Smooth muscle cell (in vitro differentiated cells): Measurements from ENCODE around the gene ZNF483. TPM values are rescaled to one million over a fixed set of nuclear protein-coding genes. Genes with fewer than 3 reads are reported as not detected.

ENCODE experiments used
- DNase-seq: peaks from one replicate; lab custom pipeline; 2025; ENCODE audit not compliant: unreplicated experiment; lab: John Stamatoyannopoulos, UW
- H2AFZ ChIP-seq: fragments of 200-600 bp; sonication (generic); 2 replicates; pipeline ENCODE4 v1.6.0; 2016; ENCODE audit warnings: antibody characterized with exemption, low read depth, mild to moderate bottlenecking
- H3F3A ChIP-seq: fragments of 200-600 bp; sonication (generic); 2 replicates; pipeline ENCODE4 v1.6.0; 2017; ENCODE audit warnings: antibody characterized with exemption, low read depth
- H3K27ac ChIP-seq: fragments of 200-600 bp; sonication (generic); 2 replicates; pipeline ENCODE4 v1.5.1; 2016; ENCODE audit warnings: low read depth, mild to moderate bottlenecking
- H3K27me3 ChIP-seq: fragments of 200-600 bp; sonication (generic); 2 replicates; pipeline ENCODE4 v1.6.1; 2016; ENCODE audit warnings: low read depth, mild to moderate bottlenecking
- H3K36me3 ChIP-seq: fragments of 200-600 bp; sonication (generic); 2 replicates; pipeline ENCODE4 v1.5.1; 2016; ENCODE audit warnings: low read depth
- H3K4me1 ChIP-seq: fragments of 200-600 bp; sonication (generic); 2 replicates; pipeline ENCODE4 v1.5.1; 2016; ENCODE audit warnings: low read depth
- H3K4me2 ChIP-seq: fragments of 200-600 bp; sonication (generic); 2 replicates; pipeline ENCODE4 v1.6.0; 2016; ENCODE audit warnings: mild to moderate bottlenecking
- H3K4me3 ChIP-seq: fragments of 200-600 bp; sonication (generic); 2 replicates; pipeline ENCODE4 v1.5.1; 2016; ENCODE audit warnings: mild to moderate bottlenecking
- H3K79me2 ChIP-seq: fragments of 200-600 bp; sonication (generic); 2 replicates; pipeline ENCODE4 v1.6.0; 2016; ENCODE audit warnings: low read depth, mild to moderate bottlenecking
- H3K9ac ChIP-seq: fragments of 200-600 bp; sonication (generic); 2 replicates; pipeline ENCODE4 v1.6.0; 2016; ENCODE audit warnings: low read depth
- H3K9me3 ChIP-seq: fragments of 200-600 bp; sonication (generic); replicated peaks from 2 replicates; pipeline ENCODE4 v1.5.1; 2016; ENCODE audit warnings: low read depth
- H4K20me1 ChIP-seq: fragments of 200-600 bp; sonication (generic); 2 replicates; pipeline ENCODE4 v1.6.0; 2016; ENCODE audit warnings: low read depth
- WGBS: methylation state at CpG from one replicate; pipeline ENCODE4 v1.1.7; 2016; ENCODE audit warnings: low lambda C conversion rate; 5-methylcytosine and 5-hydroxymethylcytosine counted together
- polyA plus RNA-seq: library from polyadenylated mRNA; unstranded; fragments of >200 nt; fragmentation: Nextera tagmentation; extraction: Ambion mirVana; gene quantifications from 2 replicates; pipeline ENCODE4 v1.2.1, GENCODE V29; 2016
- total RNA-seq: library from RNA; depleted of rRNA; stranded (reverse); fragments of >200 nt; gene quantifications from 2 replicates; pipeline ENCODE4 v1.2.3, GENCODE V29; 2014
- TF ChIP-seq, protein P1 (sequence below): fragments of 200-600 bp; sonication (generic); IDR thresholded peaks from 2 replicates; pipeline ENCODE4 v1.5.1; 2017; ENCODE audit warnings: borderline replicate concordance, mild to moderate bottlenecking, antibody characterized with exemption; ENCODE audit not compliant: insufficient read depth, poor library complexity, severe bottlenecking

ZNF483 gene
- total and polyA plus RNA-seq, 2 experiments from 2014 or later: 0.53 to 0.67 TPM

DNA sequence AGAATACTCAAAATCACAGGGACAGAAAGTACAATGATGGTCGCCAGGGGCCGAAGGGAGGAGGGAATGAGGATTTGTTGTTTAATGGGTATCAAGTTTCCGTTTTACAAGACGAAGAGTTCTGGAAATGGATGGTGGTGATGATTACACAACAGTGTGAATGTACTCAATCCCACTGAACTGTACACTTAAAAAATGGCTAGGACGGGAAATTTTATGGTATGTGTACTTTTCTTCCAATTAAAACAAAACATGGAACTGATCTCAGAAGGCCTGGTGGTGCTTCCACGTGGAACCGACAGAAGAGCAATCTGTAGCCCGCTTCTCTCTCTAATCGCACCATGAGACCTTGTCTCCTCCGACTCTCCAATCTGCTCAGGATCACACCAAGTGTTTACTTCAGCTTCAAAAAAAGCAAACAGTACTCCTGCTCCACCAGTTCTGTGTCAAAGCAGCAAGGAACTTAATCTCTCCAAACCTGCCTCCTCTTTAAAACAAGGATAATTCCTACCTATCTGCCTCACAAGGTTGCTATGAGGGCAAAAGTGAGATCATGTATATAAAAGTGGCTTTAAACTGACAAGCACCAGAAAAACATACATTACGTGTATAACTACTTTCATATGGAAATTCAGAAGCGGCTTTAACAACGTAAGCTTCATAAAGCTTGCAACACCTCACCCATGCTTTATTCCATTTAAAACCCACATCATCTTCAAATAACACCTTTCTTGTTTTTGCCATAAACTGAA, 42.9 kb upstream of the ZNF483 start:
- 3% methylated on average over 13 of the region's 13 CpGs for WGBS
- TF ChIP-seq, protein P1, sequence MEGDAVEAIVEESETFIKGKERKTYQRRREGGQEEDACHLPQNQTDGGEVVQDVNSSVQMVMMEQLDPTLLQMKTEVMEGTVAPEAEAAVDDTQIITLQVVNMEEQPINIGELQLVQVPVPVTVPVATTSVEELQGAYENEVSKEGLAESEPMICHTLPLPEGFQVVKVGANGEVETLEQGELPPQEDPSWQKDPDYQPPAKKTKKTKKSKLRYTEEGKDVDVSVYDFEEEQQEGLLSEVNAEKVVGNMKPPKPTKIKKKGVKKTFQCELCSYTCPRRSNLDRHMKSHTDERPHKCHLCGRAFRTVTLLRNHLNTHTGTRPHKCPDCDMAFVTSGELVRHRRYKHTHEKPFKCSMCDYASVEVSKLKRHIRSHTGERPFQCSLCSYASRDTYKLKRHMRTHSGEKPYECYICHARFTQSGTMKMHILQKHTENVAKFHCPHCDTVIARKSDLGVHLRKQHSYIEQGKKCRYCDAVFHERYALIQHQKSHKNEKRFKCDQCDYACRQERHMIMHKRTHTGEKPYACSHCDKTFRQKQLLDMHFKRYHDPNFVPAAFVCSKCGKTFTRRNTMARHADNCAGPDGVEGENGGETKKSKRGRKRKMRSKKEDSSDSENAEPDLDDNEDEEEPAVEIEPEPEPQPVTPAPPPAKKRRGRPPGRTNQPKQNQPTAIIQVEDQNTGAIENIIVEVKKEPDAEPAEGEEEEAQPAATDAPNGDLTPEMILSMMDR: no peak
- H3K4me2 ChIP-seq: peak overlapping the region; percentile 86
- H3K27me3 ChIP-seq: no peaks in the 10 kb centered on the region
- peaks cover 11% of the 10 kb centered on the region for H3K4me1 ChIP-seq
- no peaks in the 10 kb centered on the region for H3K9me3 ChIP-seq
- H3K79me2 ChIP-seq: peaks cover 60% of the 10 kb centered on the region
- peaks cover 55% of the 10 kb centered on the region for H4K20me1 ChIP-seq
- peak overlapping the region; percentile 94 for H3K4me3 ChIP-seq
- H3K9ac ChIP-seq: peak overlapping the region; percentile 93
- H3K36me3 ChIP-seq: no peaks in the 10 kb centered on the region
- no peak for DNase-seq
- peak overlapping the region; percentile 97 for H2AFZ ChIP-seq
- peak overlapping the region; percentile 94 for H3K27ac ChIP-seq
- peaks cover 19% of the 10 kb centered on the region for H3F3A ChIP-seq

DNA sequence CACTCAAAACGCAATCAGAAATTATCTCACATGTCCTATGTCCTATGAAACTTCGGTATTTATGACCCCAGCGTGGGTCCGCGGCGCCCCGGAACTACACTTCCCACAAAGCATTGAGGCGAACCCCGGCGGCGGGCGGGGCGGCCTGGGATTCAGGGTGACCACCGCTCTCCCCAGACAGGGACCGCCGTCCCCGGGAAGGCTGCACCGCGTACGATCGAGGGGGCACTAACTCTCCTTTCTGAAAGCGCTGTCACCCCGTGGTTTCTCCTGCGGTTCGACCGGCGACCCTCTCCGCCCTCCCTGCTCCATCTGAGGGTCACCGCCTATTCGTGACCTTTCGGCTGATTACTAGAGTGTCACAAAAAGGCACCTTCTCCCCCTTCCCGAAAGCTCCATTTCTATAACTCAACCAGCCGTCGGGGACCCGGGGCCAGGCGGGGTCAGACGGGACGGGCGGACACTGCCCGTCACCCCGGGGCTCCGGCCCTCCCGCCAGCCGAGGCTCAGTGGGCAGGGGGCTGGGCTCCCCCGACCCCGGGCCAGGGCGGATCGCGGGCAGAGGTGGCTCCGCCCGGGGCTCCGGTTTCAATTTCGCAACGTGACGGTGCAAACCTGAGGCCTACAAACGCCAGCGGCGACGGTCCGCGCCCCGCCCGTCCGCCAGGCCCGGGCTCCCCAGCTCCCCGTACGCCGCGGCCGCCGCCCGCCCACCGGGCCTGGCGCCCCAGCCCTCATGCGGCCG, 42.1 kb upstream of the ZNF483 start:
- Histone ChIP-seq H3F3A (peaks cover 19% of the 10 kb centered on the region), H3K9me3 (no peaks in the 10 kb centered on the region), H2AFZ (peak overlapping the region; percentile 97), H3K36me3 (no peaks in the 10 kb centered on the region), H4K20me1 (peaks cover 47% of the 10 kb centered on the region), H3K4me2 (peak overlapping the region; percentile 86), H3K9ac (peak overlapping the region; percentile 93), H3K79me2 (peaks cover 52% of the 10 kb centered on the region), H3K4me3 (peak overlapping the region; percentile 94), H3K4me1 (peaks cover 11% of the 10 kb centered on the region), H3K27ac (peak overlapping the region; percentile 94), H3K27me3 (no peaks in the 10 kb centered on the region)
- TF ChIP-seq, protein P1: no peak
- WGBS: 1% methylated on average over 72 of the region's 76 CpGs
- peak; percentile 46 for DNase-seq

DNA sequence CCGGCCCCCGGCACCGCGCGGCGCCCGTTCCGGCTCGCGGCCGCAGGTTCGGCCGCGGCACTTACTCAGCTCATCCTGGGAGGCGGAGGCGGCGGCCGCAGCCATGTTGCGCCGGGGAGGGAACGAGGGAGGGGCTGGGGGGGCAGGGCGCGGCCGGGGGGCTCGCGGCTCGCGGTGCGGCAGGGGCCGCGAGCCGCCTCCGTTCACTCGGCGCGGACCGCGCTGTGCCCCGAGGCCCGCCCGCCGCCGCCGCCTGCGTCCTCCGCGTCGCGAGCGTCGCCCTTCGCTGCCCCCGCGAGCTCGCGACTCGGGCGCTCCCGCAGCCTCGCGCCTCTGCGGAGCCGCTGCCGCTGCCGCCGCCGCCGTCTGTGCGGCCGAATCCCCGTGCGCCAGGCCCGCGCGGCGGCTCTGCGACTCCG, 41.5 kb upstream of the ZNF483 start:
- DNase-seq: peak; percentile 43
- Histone ChIP-seq H3K36me3 (no peaks in the 10 kb centered on the region), H4K20me1 (peaks cover 41% of the 10 kb centered on the region), H3K79me2 (peaks cover 47% of the 10 kb centered on the region), H3K4me3 (peak overlapping the region; percentile 94), H3F3A (peaks cover 19% of the 10 kb centered on the region), H3K9me3 (no peaks in the 10 kb centered on the region), H3K4me2 (peak overlapping the region; percentile 90), H3K27ac (peak overlapping the region; percentile 94), H3K27me3 (no peaks in the 10 kb centered on the region), H3K4me1 (peaks cover 11% of the 10 kb centered on the region), H3K9ac (no peak overlapping the region), H2AFZ (no peak overlapping the region)
- TF ChIP-seq, protein P1: no peak
- 0% methylated on average over 6 of the region's 78 CpGs for WGBS
